PC-9 (cell line): ENCODE results near the gene ADGB. TPM values are rescaled to one million over a fixed set of nuclear protein-coding genes. Genes with fewer than 3 reads are reported as not detected.

ENCODE experiments used
- BruUV-seq: library from RNA; stranded (reverse); fragments of 400-500 nt; replicated peaks from 2 replicates; lab custom pipeline; 2021; lab: Mats Ljungman, UMichigan
- CTCF ChIA-PET: fragments of 300-600 bp; sonication (Branson Sonifier 250); formaldehyde crosslinking; loops from one replicate; lab custom pipeline; 2022; ENCODE audit warnings: antibody characterized with exemption; lab: Charles Lee
- POLR2A ChIA-PET: fragments of 300-600 bp; sonication (Branson Sonifier 250); formaldehyde crosslinking; loops from one replicate; lab custom pipeline; 2022; ENCODE audit warnings: antibody characterized with exemption; ENCODE audit not compliant: unreplicated experiment; lab: Charles Lee
- DNase-seq, 2 experiments: peaks; one replicate each; pipeline versions ENCODE4 v3.0.0 to v3.0.0-alpha.2; 2015 to 2022; ENCODE audit warnings: mixed read lengths in 1 of 2
- H2AFZ ChIP-seq: fragments of 200-600 bp; sonication (generic); 2 replicates; pipeline ENCODE4 v1.8.1; 2017; ENCODE audit warnings: antibody characterized with exemption
- H3F3A ChIP-seq: fragments of 200-600 bp; sonication (generic); 2 replicates; pipeline ENCODE4 v1.8.1; 2017; ENCODE audit warnings: antibody characterized with exemption, mild to moderate bottlenecking, low read depth; ENCODE audit not compliant: insufficient read depth
- H3K27ac ChIP-seq: fragments of 200-600 bp; sonication (generic); 2 replicates; pipeline ENCODE4 v1.6.1; 2016; ENCODE audit warnings: mixed run types
- H3K27me3 ChIP-seq: fragments of 200-600 bp; sonication (generic); 2 replicates; pipeline ENCODE4 v1.6.1; 2016; ENCODE audit warnings: low read depth, mixed run types; ENCODE audit not compliant: insufficient read depth
- H3K36me3 ChIP-seq: fragments of 200-600 bp; sonication (generic); 2 replicates; pipeline ENCODE4 v1.6.1; 2016; ENCODE audit warnings: low read depth, mixed run types
- H3K4me1 ChIP-seq: fragments of 200-600 bp; sonication (generic); replicated peaks from 2 replicates; pipeline ENCODE4 v1.6.1; 2016; ENCODE audit warnings: mixed run types; ENCODE audit not compliant: insufficient read depth
- H3K4me2 ChIP-seq: fragments of 200-600 bp; sonication (generic); 2 replicates; pipeline ENCODE4 v1.6.1; 2017; ENCODE audit warnings: mixed run types
- H3K4me3 ChIP-seq: fragments of 200-600 bp; sonication (generic); 2 replicates; pipeline ENCODE4 v1.6.1; 2016; ENCODE audit warnings: mixed run types
- H3K79me2 ChIP-seq: fragments of 200-600 bp; sonication (generic); 2 replicates; pipeline ENCODE4 v1.6.1; 2017; ENCODE audit warnings: low read depth, mixed run types
- H3K9me2 ChIP-seq: fragments of 200-600 bp; sonication (generic); 2 replicates; pipeline ENCODE4 v1.8.1; 2017; ENCODE audit warnings: mild to moderate bottlenecking; ENCODE audit not compliant: insufficient read depth
- H3K9me3 ChIP-seq: fragments of 200-600 bp; sonication (generic); 2 replicates; pipeline ENCODE4 v1.8.1; 2016; ENCODE audit warnings: low read depth; ENCODE audit not compliant: insufficient read depth
- H4K20me1 ChIP-seq: fragments of 200-600 bp; sonication (generic); 2 replicates; pipeline ENCODE4 v1.8.1; 2017; ENCODE audit not compliant: insufficient read depth
- EZH2 ChIP-seq: fragments of 200-600 bp; sonication (generic); IDR thresholded peaks from 2 replicates; pipeline ENCODE4 v1.8.0; 2017; ENCODE audit warnings: antibody characterized with exemption, low read depth
- intact Hi-C: fragments of 100-400 bp; cut with micrococcal nuclease; formaldehyde crosslinking; loops from one replicate; pipeline ENCODE4 v1.10.0; 2022; ENCODE audit not compliant: unreplicated experiment
- total RNA-seq: library from RNA; stranded (reverse); gene quantifications from 2 replicates; pipeline ENCODE4 v1.2.3, GENCODE V29; 2021
- TF ChIP-seq, protein P1 (sequence below): fragments of 200-600 bp; sonication (generic); conservative IDR thresholded peaks from 2 replicates; pipeline ENCODE4 v1.6.1; 2017; ENCODE audit warnings: mixed run types, antibody characterized with exemption, mild to moderate bottlenecking, moderate library complexity

Gene ADGB
- total RNA-seq, 1 experiment from 2014 or later, result not detected

DNA sequence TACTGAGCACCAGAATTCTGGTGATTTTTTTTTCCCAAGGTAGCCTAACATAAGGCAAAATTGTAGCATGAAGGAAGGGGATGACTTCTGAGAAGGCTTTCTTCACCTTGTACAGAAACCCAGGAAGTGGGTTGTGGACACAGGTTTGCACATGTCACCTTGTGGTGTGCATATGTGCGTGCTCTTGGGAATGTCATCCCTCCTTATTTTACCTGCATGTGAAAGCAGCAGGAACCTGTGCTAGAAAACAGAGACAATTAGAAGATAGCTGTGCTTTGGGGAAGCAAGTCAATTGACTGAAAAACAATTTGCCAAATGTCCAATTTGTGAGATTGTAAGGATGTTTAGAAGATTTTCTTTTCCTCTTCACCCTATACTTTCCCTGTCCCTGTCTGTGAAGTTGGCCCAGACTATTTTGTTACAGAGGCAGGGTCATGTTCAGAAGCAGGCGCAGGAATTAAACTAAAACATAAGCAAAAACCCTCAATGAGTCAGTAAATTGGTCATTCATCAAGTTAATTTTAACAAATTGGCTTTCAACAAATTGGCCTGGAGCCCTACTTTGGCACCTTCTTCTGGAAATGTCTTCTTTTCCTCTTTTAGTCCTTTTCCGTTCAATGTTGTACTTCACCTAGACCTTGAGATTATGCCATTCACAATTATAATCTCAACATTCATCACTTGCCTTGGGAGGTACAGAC, 261.2 kb downstream of the ADGB start:
- no peaks in the 10 kb centered on the region for H3F3A ChIP-seq
- no peaks in the 10 kb centered on the region for H4K20me1 ChIP-seq
- no peaks in the 10 kb centered on the region for H3K9me3 ChIP-seq
- TF ChIP-seq EZH2, result no peak
- TF ChIP-seq, protein P1, sequence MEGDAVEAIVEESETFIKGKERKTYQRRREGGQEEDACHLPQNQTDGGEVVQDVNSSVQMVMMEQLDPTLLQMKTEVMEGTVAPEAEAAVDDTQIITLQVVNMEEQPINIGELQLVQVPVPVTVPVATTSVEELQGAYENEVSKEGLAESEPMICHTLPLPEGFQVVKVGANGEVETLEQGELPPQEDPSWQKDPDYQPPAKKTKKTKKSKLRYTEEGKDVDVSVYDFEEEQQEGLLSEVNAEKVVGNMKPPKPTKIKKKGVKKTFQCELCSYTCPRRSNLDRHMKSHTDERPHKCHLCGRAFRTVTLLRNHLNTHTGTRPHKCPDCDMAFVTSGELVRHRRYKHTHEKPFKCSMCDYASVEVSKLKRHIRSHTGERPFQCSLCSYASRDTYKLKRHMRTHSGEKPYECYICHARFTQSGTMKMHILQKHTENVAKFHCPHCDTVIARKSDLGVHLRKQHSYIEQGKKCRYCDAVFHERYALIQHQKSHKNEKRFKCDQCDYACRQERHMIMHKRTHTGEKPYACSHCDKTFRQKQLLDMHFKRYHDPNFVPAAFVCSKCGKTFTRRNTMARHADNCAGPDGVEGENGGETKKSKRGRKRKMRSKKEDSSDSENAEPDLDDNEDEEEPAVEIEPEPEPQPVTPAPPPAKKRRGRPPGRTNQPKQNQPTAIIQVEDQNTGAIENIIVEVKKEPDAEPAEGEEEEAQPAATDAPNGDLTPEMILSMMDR, result no peak
- no TSS peak for BruUV-seq
- no peak for DNase-seq
- H3K4me2 ChIP-seq, result no peak overlapping the region
- no peaks in the 10 kb centered on the region for H3K9me2 ChIP-seq
- H3K36me3 ChIP-seq, result no peaks in the 10 kb centered on the region
- intact Hi-C loops, result loop anchor here (2.0 kb wide), 1 partner anchor 69 kb away; no protein-coding TSS in a partner anchor
- no peaks in the 10 kb centered on the region for H3K4me1 ChIP-seq
- H3K4me3 ChIP-seq, result no peak overlapping the region
- H3K27ac ChIP-seq, result no peak overlapping the region
- H2AFZ ChIP-seq, result no peak overlapping the region
- H3K27me3 ChIP-seq, result no peaks in the 10 kb centered on the region
- ChIA-PET POLR2A (no interaction called here), CTCF (no interaction called here)
- no peaks in the 10 kb centered on the region for H3K79me2 ChIP-seq

DNA sequence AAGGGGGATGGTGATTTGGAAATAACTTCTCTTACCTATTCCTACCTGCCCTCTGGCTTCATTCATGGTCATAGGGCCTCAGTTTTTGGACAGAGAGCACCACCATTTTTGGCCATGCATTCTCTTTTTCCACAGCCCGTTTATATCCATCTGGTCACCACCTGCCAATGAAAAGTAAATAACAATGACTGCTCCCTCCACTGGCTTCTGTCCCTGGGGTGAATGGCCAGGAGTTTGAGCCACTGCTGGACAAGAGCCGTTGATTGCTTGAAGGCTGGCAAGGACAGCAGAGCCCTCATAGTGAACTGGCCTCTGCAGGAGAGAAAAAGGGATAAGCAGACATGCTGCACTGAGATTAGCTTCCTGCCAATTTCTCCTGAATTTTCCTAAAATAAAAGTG, 261.8 kb downstream of the ADGB start:
- H3K4me2 ChIP-seq, result no peak overlapping the region
- H4K20me1 ChIP-seq, result no peaks in the 10 kb centered on the region
- no peak overlapping the region for H2AFZ ChIP-seq
- no peak for TF ChIP-seq EZH2
- no peaks in the 10 kb centered on the region for H3K9me3 ChIP-seq
- no TSS peak for BruUV-seq
- no peaks in the 10 kb centered on the region for H3K9me2 ChIP-seq
- H3F3A ChIP-seq, result no peaks in the 10 kb centered on the region
- ChIA-PET CTCF (no interaction called here), POLR2A (no interaction called here)
- no peaks in the 10 kb centered on the region for H3K27me3 ChIP-seq
- DNase-seq, result no peak
- no peaks in the 10 kb centered on the region for H3K79me2 ChIP-seq
- no peak overlapping the region for H3K4me3 ChIP-seq
- no peaks in the 10 kb centered on the region for H3K36me3 ChIP-seq
- H3K27ac ChIP-seq, result no peak overlapping the region
- intact Hi-C loops, result no loop called here
- no peaks in the 10 kb centered on the region for H3K4me1 ChIP-seq

DNA sequence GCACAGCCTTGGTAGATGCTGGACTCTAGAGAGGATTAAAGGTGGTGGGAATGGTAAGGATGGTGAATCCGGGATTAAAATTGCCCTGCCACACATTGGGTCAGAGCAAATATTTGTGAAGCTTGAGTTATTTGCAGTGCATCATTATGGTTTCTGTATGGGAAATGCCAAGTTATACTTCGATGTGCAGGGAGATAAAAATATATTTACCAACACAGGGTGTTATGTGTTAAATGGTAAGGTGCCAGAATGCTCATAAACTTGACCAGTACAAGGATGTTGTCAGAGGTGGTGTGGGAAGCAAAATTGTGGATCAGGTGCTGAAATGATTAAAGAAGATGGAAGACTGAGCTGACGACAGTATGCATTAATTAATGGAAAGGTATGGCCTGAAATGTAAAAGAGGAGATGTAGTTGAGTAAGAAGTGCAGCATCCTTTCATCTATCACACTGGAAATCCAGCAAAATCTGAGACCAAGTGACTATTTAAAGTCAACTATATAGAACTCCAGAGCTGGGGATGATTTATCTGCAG, 262.3 kb downstream of the ADGB start:
- no TSS peak for BruUV-seq
- POLR2A ChIA-PET, result no interaction called here
- no peak overlapping the region for H3K4me2 ChIP-seq
- H2AFZ ChIP-seq, result no peak overlapping the region
- H3K27ac ChIP-seq, result no peak overlapping the region
- no peak overlapping the region for H3K4me3 ChIP-seq
- no peak for TF ChIP-seq EZH2
- TF ChIP-seq, protein P1, result no peak
- intact Hi-C loops, result no loop called here
- H3K9me3 ChIP-seq, result no peaks in the 10 kb centered on the region
- no peaks in the 10 kb centered on the region for H3K9me2 ChIP-seq
- H3K27me3 ChIP-seq, result no peaks in the 10 kb centered on the region
- CTCF ChIA-PET, result no interaction called here
- H3K36me3 ChIP-seq, result no peaks in the 10 kb centered on the region
- no peaks in the 10 kb centered on the region for H4K20me1 ChIP-seq
- no peaks in the 10 kb centered on the region for H3K79me2 ChIP-seq
- no peak for DNase-seq
- no peaks in the 10 kb centered on the region for H3K4me1 ChIP-seq
- H3F3A ChIP-seq, result no peaks in the 10 kb centered on the region
